ENCODE results near the gene CKB. TPM values are rescaled to one million over a fixed set of nuclear protein-coding genes. Genes with fewer than 3 reads are reported as not detected.

The CKB gene
- total RNA-seq, 2 experiments from 2014 or later, result 0.82 to 3.0 TPM

DNA sequence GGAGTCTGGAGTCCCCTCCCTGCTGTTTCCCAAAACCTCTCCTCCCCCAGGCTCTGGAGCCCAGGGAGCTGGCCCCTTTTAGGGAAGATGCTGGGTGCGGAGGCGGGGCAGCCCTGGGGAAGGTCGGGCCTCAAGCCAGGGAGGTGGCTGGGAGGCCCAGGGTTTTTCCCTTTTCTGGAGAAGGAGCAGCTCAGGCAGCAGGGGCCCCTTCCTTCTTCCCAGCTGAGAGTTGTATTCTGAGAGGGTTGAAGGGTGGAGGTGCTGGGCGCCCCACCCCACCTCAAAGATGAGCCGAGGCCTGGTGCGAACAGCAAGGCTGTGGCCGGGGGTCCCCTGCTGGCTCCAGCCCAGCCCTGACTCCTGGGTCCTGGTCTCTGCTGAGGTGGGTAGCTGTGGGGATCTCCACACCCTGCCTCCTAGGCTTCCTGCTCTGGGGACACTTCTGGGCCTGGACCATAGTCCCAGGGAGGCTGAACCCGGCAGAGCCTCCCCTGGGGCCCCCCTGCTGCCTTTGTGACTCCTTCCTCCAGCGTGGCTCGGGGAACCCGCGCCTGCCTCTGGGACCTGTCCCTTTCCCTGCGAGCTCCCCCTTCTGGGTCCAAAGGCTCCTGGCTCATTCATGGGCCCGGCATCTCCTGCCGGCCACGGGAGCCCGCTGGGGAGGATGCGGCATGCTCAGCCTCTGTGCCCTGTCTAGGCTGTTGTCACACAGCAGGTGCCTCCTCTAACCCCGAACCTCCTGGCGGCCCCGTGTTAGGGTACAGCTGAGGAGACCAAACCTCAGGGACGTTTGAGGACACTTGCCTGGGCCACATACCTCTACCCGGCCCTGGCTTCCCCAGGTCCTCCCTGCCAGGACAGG is 10.7 kb upstream of the CKB start:
- no peak for TF ChIP-seq EZH2phosphoT487 (IDR thresholded peaks at IDR 0.05; ENCODE audit: borderline replicate concordance, low read depth, low read length)
- TF ChIP-seq, protein P1, sequence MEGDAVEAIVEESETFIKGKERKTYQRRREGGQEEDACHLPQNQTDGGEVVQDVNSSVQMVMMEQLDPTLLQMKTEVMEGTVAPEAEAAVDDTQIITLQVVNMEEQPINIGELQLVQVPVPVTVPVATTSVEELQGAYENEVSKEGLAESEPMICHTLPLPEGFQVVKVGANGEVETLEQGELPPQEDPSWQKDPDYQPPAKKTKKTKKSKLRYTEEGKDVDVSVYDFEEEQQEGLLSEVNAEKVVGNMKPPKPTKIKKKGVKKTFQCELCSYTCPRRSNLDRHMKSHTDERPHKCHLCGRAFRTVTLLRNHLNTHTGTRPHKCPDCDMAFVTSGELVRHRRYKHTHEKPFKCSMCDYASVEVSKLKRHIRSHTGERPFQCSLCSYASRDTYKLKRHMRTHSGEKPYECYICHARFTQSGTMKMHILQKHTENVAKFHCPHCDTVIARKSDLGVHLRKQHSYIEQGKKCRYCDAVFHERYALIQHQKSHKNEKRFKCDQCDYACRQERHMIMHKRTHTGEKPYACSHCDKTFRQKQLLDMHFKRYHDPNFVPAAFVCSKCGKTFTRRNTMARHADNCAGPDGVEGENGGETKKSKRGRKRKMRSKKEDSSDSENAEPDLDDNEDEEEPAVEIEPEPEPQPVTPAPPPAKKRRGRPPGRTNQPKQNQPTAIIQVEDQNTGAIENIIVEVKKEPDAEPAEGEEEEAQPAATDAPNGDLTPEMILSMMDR (conservative IDR thresholded peaks at IDR 0.05; ENCODE audit: low read length), result no peak
- Histone ChIP-seq H2AFZ (ENCODE audit: low read length) (no peak overlapping the region), H3K79me2 (ENCODE audit: insufficient read depth, low read depth, low read length) (peaks cover 27% of the 10 kb centered on the region), H4K20me1 (ENCODE audit: insufficient read depth, low read length) (no peaks in the 10 kb centered on the region; the same call in 1 of the 2 replicates), H3K27ac (ENCODE audit: low read depth, low read length, poor library complexity, severe bottlenecking) (no peak overlapping the region), H3K4me1 (ENCODE audit: insufficient read depth, low read length, poor library complexity, severe bottlenecking) (peaks cover 14% of the 10 kb centered on the region), H3K9me2 (ENCODE audit: insufficient read depth, low read length) (no peaks in the 10 kb centered on the region), H3K4me3 (ENCODE audit: low read depth, low read length, poor library complexity, severe bottlenecking) (no peak overlapping the region), H3K36me3 (ENCODE audit: insufficient read depth, low read length) (peaks cover 38% of the 10 kb centered on the region; the same call in 1 of the 2 replicates), H3K4me2 (ENCODE audit: low read length) (no peak overlapping the region), H3K9me3 (ENCODE audit: low read length) (no peaks in the 10 kb centered on the region)
- CTCF ChIA-PET (ENCODE audit: unreplicated experiment), result no interaction called here
- POLR2A ChIA-PET, result no interaction called here
- BruUV-seq (replicated peaks), result no TSS peak
- DNase-seq (ENCODE audit: low spot score), result no peak
- intact Hi-C loops (cut with micrococcal nuclease; ENCODE audit: unreplicated experiment), result no loop called here

DNA sequence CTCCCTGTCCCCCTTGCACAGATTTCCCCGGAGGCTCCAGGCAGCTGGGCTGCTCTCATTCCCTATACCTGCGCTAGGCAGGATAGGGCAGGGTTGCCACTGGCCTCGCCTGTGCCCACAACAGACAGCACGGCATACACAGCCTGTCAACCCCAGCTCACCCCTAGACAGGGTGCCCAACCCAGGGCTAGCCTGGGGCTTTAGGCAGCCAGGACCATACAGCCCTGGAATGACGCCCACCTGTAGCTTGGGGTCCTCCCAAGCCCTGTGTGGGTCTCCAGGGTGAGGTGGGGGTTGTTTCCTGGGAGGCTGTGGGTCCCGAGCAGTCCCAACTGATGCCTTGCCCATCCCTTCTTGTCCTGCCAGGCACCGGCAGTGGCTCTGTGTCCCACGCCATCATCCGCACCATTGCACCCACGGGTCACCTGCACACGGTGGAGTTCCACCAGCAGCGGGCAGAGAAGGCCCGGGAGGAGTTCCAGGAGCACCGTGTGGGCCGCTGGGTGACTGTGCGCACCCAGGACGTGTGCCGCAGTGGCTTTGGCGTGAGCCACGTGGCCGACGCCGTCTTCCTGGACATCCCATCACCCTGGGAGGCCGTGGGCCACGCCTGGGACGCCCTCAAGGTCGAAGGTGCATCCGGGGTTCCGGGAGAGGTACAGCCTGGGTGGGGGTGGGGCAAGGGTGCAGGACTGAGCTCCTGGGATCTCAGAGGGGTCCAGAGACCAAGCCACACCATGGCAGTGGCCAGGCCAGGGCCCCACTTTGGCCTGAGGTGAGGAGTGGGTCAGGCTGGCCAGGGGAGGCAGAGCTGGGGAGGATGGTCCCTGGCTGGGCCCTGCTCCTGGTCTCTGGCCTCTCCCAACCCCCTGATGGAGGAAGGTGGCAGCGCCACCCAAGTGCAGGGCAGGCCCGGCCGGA is 9.8 kb upstream of the CKB start:
- no TSS peak for BruUV-seq (replicated peaks)
- H3K4me1 ChIP-seq (ENCODE audit: insufficient read depth, low read length, poor library complexity, severe bottlenecking), result peaks cover 23% of the 10 kb centered on the region
- ChIA-PET POLR2A (no interaction called here), CTCF (ENCODE audit: unreplicated experiment) (no interaction called here)
- no peak overlapping the region for H3K27ac ChIP-seq (ENCODE audit: low read depth, low read length, poor library complexity, severe bottlenecking)
- no peak overlapping the region for H2AFZ ChIP-seq (ENCODE audit: low read length)
- H3K9me2 ChIP-seq (ENCODE audit: insufficient read depth, low read length), result no peaks in the 10 kb centered on the region
- no peaks in the 10 kb centered on the region for H3K9me3 ChIP-seq (ENCODE audit: low read length)
- no peak for DNase-seq (ENCODE audit: low spot score)
- H3K4me2 ChIP-seq (ENCODE audit: low read length), result no peak overlapping the region
- TF ChIP-seq EZH2phosphoT487 (IDR thresholded peaks at IDR 0.05; ENCODE audit: borderline replicate concordance, low read depth, low read length), result no peak
- TF ChIP-seq, protein P1 (conservative IDR thresholded peaks at IDR 0.05; ENCODE audit: low read length), result no peak
- H3K4me3 ChIP-seq (ENCODE audit: low read depth, low read length, poor library complexity, severe bottlenecking), result no peak overlapping the region
- H4K20me1 ChIP-seq (ENCODE audit: insufficient read depth, low read length), result no peaks in the 10 kb centered on the region; the same call in 1 of the 2 replicates
- H3K79me2 ChIP-seq (ENCODE audit: insufficient read depth, low read depth, low read length), result peaks cover 27% of the 10 kb centered on the region
- intact Hi-C loops (cut with micrococcal nuclease; ENCODE audit: unreplicated experiment), result no loop called here
- peaks cover 38% of the 10 kb centered on the region; the same call in 1 of the 2 replicates for H3K36me3 ChIP-seq (ENCODE audit: insufficient read depth, low read length)

Measured in OCI-LY7 (cell line).